Fibroblast of pulmonary artery (primary cell): ENCODE results near the gene GPX6.
A peak's percentile ranks its signal among the peaks of the same experiment; 100 is the strongest.
"Not testable (repeated sequence)": the region's sequence is repeated elsewhere in the genome, so short reads cannot be mapped to it uniquely, and the experiment has no call there.

ENCODE experiments used
- DNase-seq: peaks from one replicate; pipeline ENCODE4 v3.0.0-alpha.2; 2010; ENCODE audit warnings: low read depth
- H3K4me3 ChIP-seq: replicated peaks from 2 replicates; pipeline ENCODE4 v1.5.1; 2011; ENCODE audit warnings: low read depth, mild to moderate bottlenecking, control low read depth, low read length, moderate library complexity
- TF ChIP-seq, protein P1 (sequence below): IDR thresholded peaks from 2 replicates; pipeline ENCODE4 v1.5.1; 2011; ENCODE audit warnings: mild to moderate bottlenecking, control low read depth, low read length, inconsistent platforms; ENCODE audit errors: missing control alignments

GPX6 gene

DNA sequence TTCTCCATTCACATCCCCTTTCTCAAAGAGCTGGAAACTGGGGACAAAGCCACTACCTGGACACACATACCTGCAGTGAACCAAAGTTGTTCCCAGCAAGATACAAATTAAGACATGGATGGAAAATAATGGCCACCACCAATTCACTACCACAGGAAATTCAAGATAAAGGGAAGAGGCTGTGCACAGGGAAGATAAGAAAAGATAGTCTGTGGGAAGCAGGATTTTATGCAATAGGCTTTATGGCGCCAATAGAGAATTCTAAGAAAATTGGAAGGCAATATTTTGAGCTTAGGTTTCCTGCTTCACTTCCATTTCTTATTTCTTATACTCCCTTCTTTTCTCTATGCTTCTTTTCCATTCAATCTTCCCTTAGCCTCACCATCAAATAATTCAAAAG, 9.9 kb downstream of the GPX6 start:
- no peak overlapping the region for H3K4me3 ChIP-seq
- TF ChIP-seq, protein P1, sequence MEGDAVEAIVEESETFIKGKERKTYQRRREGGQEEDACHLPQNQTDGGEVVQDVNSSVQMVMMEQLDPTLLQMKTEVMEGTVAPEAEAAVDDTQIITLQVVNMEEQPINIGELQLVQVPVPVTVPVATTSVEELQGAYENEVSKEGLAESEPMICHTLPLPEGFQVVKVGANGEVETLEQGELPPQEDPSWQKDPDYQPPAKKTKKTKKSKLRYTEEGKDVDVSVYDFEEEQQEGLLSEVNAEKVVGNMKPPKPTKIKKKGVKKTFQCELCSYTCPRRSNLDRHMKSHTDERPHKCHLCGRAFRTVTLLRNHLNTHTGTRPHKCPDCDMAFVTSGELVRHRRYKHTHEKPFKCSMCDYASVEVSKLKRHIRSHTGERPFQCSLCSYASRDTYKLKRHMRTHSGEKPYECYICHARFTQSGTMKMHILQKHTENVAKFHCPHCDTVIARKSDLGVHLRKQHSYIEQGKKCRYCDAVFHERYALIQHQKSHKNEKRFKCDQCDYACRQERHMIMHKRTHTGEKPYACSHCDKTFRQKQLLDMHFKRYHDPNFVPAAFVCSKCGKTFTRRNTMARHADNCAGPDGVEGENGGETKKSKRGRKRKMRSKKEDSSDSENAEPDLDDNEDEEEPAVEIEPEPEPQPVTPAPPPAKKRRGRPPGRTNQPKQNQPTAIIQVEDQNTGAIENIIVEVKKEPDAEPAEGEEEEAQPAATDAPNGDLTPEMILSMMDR = no peak
- no peak for DNase-seq

DNA sequence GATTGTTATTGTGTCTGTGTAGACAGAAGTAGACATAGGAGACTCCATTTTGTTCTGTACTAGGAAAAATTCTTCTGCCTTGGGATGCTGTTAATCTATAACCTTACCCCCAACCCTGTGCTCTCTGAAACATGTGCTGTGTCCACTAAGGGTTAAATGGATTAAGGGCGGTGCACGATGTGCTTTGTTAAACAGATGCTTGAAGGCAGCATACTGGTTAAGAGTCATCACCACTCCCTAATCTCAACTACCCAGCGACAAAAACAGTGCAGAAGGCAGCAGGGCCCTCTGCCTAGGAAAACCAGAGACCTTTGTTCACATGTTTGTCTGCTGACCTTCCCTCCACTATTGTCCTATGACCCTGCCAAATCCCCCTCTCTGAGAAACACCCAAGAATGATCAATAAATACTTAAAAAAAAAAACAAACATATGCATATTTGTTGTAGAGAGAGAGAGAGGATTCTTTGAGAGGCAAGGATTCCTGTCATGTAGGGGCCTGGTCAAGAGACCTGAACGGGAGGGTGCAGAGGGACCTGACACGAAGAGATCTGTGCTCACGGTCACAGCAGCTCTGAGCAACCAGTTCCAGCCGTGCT, 12.8 kb downstream of the GPX6 start:
- not testable (repeated sequence) for H3K4me3 ChIP-seq, DNase-seq

DNA sequence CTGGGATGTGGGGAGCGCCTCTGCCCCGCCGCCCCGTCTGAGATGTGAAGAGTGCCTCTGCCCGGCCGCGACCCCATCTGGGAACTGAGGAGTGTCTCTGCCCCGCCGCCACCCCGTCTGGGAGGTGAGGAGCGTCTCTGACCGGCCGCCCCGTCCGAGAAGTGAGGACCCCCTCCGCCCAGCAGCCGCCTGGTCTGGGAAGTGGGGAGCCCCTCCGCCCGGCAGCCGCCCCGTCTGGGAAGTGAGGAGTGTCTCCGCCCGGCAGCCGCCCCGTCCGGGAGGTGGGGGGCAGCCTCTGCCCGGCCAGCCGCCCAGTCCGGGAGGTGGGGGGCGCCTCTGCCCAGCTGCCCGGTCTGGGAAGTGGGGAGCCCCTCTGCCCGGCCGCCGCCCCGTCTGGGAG, 13.5 kb downstream of the GPX6 start:
- not testable (repeated sequence) for H3K4me3 ChIP-seq, DNase-seq

DNA sequence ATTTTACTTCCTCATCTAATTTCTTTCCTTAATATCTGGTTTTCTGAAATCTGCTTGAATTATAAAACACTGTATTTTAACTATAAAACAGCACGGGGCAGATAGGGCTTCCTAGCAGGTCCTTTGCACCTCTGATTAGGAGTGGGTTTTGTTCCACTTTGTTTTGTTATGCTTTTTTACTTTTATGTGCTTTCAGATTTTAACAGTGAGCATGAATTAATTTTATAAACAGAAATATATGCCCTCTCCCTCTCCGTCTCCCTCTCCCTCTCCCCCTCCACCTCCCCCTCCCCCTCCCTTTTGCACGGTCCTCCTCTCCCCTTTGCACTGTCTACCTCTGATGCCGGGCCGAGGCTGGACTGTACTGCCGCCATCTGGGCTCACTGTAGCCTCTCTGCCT, 14.3 kb downstream of the GPX6 start:
- no peak overlapping the region for H3K4me3 ChIP-seq
- TF ChIP-seq, protein P1 = no peak
- DNase-seq = no peak

DNA sequence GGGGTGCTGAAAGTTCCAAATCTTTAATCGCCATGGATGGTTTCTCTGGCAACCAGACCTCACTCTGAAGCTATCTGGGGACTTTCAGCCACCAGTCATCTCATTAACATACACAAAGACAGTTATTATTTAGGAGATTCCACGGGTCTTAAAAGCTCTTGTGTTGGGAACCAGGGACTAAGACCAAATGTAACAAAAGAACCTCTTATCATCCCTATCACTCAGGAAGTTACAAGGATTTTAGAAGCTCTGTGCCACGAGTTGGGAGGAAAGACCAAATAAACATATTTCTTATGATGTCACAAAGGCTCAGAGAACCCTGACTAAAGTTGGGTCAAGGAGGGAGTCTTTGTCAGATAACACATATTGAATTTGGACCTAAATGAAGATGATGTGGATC, 17.7 kb downstream of the GPX6 start:
- DNase-seq = no peak
- TF ChIP-seq, protein P1 = no peak
- no peak overlapping the region for H3K4me3 ChIP-seq

DNA sequence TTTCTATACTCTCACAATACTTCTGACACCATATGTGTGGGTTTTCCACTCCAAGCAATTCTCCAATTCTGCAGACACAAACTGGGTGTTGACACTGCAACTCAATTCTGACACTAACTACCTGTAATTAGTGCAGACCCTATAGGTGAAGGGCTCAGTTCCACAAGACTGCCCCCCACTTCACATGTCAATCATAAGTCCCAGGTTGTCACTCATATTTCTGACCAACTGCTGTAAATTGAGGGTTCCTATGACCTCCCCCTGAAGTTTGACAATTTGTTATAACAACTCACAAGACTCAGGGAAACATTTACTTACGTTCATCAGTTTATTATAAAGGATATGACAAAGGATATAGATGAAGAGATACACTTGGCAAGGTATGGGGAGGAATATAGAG, 18.3 kb downstream of the GPX6 start:
- DNase-seq = no peak
- H3K4me3 ChIP-seq = no peak overlapping the region
- TF ChIP-seq, protein P1 = no peak

DNA sequence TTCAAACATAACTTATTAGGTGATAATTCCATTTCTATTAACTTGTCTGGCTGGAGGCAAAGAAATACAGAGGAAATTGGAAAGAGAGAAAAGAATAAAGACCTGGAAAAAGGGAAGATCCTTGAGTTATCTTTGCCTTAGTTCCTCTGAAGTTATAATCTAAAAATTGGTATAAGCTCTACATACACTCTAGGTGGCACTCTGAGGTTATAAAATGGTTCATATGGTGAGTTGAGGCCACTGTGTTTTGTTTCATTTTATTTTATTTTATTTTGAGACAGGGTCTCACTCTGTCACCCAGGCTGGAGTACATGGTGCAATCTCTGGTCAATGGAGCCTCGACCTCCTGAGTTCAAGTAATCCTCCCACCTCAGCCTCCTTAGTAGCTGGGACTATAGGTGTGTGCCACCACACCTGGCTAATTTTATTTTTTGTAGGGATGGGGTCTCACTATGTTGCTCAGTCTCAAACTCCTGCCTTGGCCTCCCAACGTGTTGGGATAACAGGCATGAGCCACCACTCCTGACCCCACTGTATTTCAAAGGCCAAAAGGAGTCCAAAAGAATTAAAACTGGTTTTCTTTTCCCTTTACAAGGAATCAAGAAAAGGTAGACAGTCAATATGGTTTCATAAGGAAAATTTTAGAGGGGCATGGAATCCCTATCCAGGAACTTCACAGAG, 19.4 kb downstream of the GPX6 start:
- TF ChIP-seq, protein P1 = peak; percentile 23
- peak; percentile 29 for DNase-seq
- no peak overlapping the region for H3K4me3 ChIP-seq

DNA sequence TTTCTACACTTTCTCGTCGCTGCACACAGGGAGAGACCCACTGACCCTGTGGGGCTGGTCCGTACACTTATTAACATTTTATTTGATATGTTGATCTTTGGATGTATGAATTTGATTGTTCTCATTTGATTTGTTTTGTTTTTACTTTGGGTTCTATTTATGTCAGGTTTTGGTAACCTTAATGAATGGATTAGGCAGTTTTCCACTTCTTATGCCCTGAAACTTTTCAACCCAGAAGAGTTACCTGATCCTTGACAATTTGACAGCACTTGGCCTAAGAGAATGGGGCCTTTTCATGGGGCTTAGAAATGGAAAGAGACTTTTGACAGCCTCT, 23.6 kb downstream of the GPX6 start:
- TF ChIP-seq, protein P1 = no peak
- DNase-seq = no peak
- no peak overlapping the region for H3K4me3 ChIP-seq
